Fibroblast of lung (primary cell): ENCODE data around the gene CHD1L. TPM values are rescaled to one million over a fixed set of nuclear protein-coding genes. Genes with fewer than 3 reads are reported as not detected.

ENCODE experiments used
- DNase-seq, 2 donors: peaks; one replicate each; pipeline versions ENCODE4 v3.0.0 to v3.0.0-alpha.2; 2010; ENCODE audit warnings: low read depth in 2 of 2
- H2AFZ ChIP-seq: 2 replicates; pipeline ENCODE4 v1.5.1; 2012; ENCODE audit warnings: low read length, control low read depth, inconsistent platforms
- H3K27ac ChIP-seq: 2 replicates; pipeline ENCODE4 v1.5.1; 2011; ENCODE audit warnings: low read length, control low read depth; ENCODE audit not compliant: insufficient read depth
- H3K27me3 ChIP-seq: 2 replicates; pipeline ENCODE4 v1.5.1; 2011; ENCODE audit warnings: mild to moderate bottlenecking, low read length; ENCODE audit not compliant: control insufficient read depth, insufficient read depth
- H3K36me3 ChIP-seq: 2 replicates; pipeline ENCODE4 v1.5.1; 2011; ENCODE audit warnings: low read length; ENCODE audit not compliant: control insufficient read depth, insufficient read depth
- H3K4me1 ChIP-seq: 2 replicates; pipeline ENCODE4 v1.5.1; 2011; ENCODE audit warnings: low read length; ENCODE audit not compliant: control insufficient read depth, insufficient read depth; ENCODE audit errors: extremely low read depth
- H3K4me2 ChIP-seq: 2 replicates; pipeline ENCODE4 v1.5.1; 2011; ENCODE audit warnings: low read length, control low read depth; ENCODE audit not compliant: insufficient read depth; ENCODE audit errors: extremely low read depth
- H3K4me3 ChIP-seq, 4 experiments: fragments of 200-600 bp in 1 of 4; sonication (generic) in 1 of 4; replicated peaks in 1 of 4; 2 replicates each; pipeline ENCODE4 v1.5.1; 2011 to 2016; ENCODE audit warnings: low read length in 4 of 4, low read depth in 3 of 4, mild to moderate bottlenecking in 3 of 4, control low read depth in 2 of 4, inconsistent platforms in 1 of 4, mixed read lengths in 1 of 4; ENCODE audit not compliant: insufficient read depth in 1 of 4; ENCODE audit errors: control extremely low read depth in 1 of 4
- H3K79me2 ChIP-seq: 2 replicates; pipeline ENCODE4 v1.5.1; 2012; ENCODE audit warnings: mild to moderate bottlenecking, low read length, inconsistent platforms; ENCODE audit not compliant: control insufficient read depth, insufficient read depth
- H3K9ac ChIP-seq: 2 replicates; pipeline ENCODE4 v1.5.1; 2011; ENCODE audit warnings: mild to moderate bottlenecking, low read length, control low read depth; ENCODE audit not compliant: insufficient read depth
- H3K9me3 ChIP-seq: 2 replicates; pipeline ENCODE4 v1.5.1; 2012; ENCODE audit warnings: low read depth, low read length; ENCODE audit not compliant: control insufficient read depth, insufficient read depth
- H4K20me1 ChIP-seq: 2 replicates; pipeline ENCODE4 v1.5.1; 2011; ENCODE audit warnings: low read length; ENCODE audit not compliant: control insufficient read depth, insufficient read depth; ENCODE audit errors: extremely low read depth
- CTCF ChIP-seq, 2 donors: IDR thresholded peaks in 1 of 2; conservative IDR thresholded peaks in 1 of 2; 1 replicate in 1 of 2; 2 replicates in 1 of 2; pipeline ENCODE4 v1.5.1; 2011 to 2012; ENCODE audit warnings: low read length in 2 of 2, control low read depth in 1 of 2, inconsistent platforms in 1 of 2, low read depth in 1 of 2, mild to moderate bottlenecking in 1 of 2
- EZH2 ChIP-seq: IDR thresholded peaks from 2 replicates; pipeline ENCODE4 v1.5.1; 2012; ENCODE audit warnings: low read length, control low read depth, mild to moderate bottlenecking; ENCODE audit errors: missing control alignments
- polyA plus RNA-seq, 2 donors: library from polyadenylated mRNA; depleted of rRNA in 1 of 2; stranded (reverse) in 1 of 2; unstranded in 1 of 2; fragments of >200 nt; gene quantifications; 2 replicates each; pipeline ENCODE4 v1.2.1, GENCODE V29; 2011 to 2012; ENCODE audit warnings: missing spikeins in 1 of 2
- total RNA-seq: library from RNA; depleted of rRNA; stranded (reverse); fragments of >200 nt; gene quantifications from 2 replicates; pipeline ENCODE4 v1.2.1, GENCODE V29; 2014

Gene CHD1L
- total and polyA plus RNA-seq, 2 donors (not counting 1 experiment from before 2014, with no cell fraction given) = 35.5 to 36.0 TPM

GRCh38 chr1:147235822-147236221, 6.7 kb upstream of the CHD1L start:
- H3K9ac ChIP-seq = no peak overlapping the region
- H3K27me3 ChIP-seq = no peaks in the 10 kb centered on the region
- H3K4me2 ChIP-seq = no peak overlapping the region
- no peak overlapping the region for H2AFZ ChIP-seq
- H3K36me3 ChIP-seq = no peaks in the 10 kb centered on the region
- H3K9me3 ChIP-seq = no peaks in the 10 kb centered on the region
- no peak overlapping the region for H3K4me3 ChIP-seq
- H3K4me1 ChIP-seq = no peaks in the 10 kb centered on the region
- TF ChIP-seq CTCF (conservative IDR thresholded peaks at IDR 0.05 in 1 of 2, IDR thresholded peaks at IDR 0.05 in 1 of 2; ENCODE audit: low read depth in 1 of 2, low read length in 2 of 2) (no peak), EZH2 (no peak)
- no peak overlapping the region for H3K27ac ChIP-seq
- DNase-seq = no peak
- no peaks in the 10 kb centered on the region for H4K20me1 ChIP-seq
- H3K79me2 ChIP-seq = no peaks in the 10 kb centered on the region

- no peak for TF ChIP-seq EZH2
- no peak for TF ChIP-seq CTCF (conservative IDR thresholded peaks at IDR 0.05 in 1 of 2, IDR thresholded peaks at IDR 0.05 in 1 of 2; ENCODE audit: low read depth in 1 of 2, low read length in 2 of 2)
- DNase-seq = no peak
- Histone ChIP-seq H3K4me3 (no peak overlapping the region), H3K4me1 (no peaks in the 10 kb centered on the region), H3K79me2 (no peaks in the 10 kb centered on the region), H3K9me3 (no peaks in the 10 kb centered on the region), H3K27me3 (no peaks in the 10 kb centered on the region), H3K4me2 (no peak overlapping the region), H3K27ac (no peak overlapping the region), H3K9ac (no peak overlapping the region), H2AFZ (no peak overlapping the region), H4K20me1 (no peaks in the 10 kb centered on the region), H3K36me3 (no peaks in the 10 kb centered on the region)
Measured at GRCh38 chr1:147236448-147236847, 6.0 kb upstream of the CHD1L start.

- H2AFZ ChIP-seq = no peak overlapping the region
- H4K20me1 ChIP-seq = no peaks in the 10 kb centered on the region
- peaks cover 4% of the 10 kb centered on the region for H3K4me1 ChIP-seq
- no peak overlapping the region for H3K4me3 ChIP-seq
- TF ChIP-seq CTCF (conservative IDR thresholded peaks at IDR 0.05 in 1 of 2, IDR thresholded peaks at IDR 0.05 in 1 of 2; ENCODE audit: low read depth in 1 of 2, low read length in 2 of 2) (no peak), EZH2 (no peak)
- no peak for DNase-seq
- H3K36me3 ChIP-seq = no peaks in the 10 kb centered on the region
- no peaks in the 10 kb centered on the region for H3K9me3 ChIP-seq
- no peak overlapping the region for H3K4me2 ChIP-seq
- no peak overlapping the region for H3K9ac ChIP-seq
- H3K27me3 ChIP-seq = no peaks in the 10 kb centered on the region
- no peak overlapping the region for H3K27ac ChIP-seq
- H3K79me2 ChIP-seq = no peaks in the 10 kb centered on the region
Measured at GRCh38 chr1:147236959-147237791, 5.3 kb upstream of the CHD1L start.
